Skeletal muscle satellite cell (primary cell): ENCODE results near the gene USP17L22. TPM values are rescaled to one million over a fixed set of nuclear protein-coding genes. Genes with fewer than 3 reads are reported as not detected.
"Not testable (repeated sequence)": the region's sequence is repeated elsewhere in the genome, so short reads cannot be mapped to it uniquely, and the experiment has no call there.

ENCODE experiments used
- H3K27me3 ChIP-seq: 2 replicates; pipeline ENCODE4 v1.7.0; 2013; ENCODE audit warnings: low read length; ENCODE audit not compliant: control insufficient read depth, insufficient read depth
- H3K36me3 ChIP-seq: 2 replicates; pipeline ENCODE4 v1.7.0; 2013; ENCODE audit warnings: mild to moderate bottlenecking, control low read depth, low read length; ENCODE audit not compliant: insufficient read depth
- H3K4me1 ChIP-seq: 2 replicates; pipeline ENCODE4 v1.7.0; 2013; ENCODE audit warnings: low read length; ENCODE audit not compliant: control insufficient read depth, insufficient read depth
- H3K4me2 ChIP-seq: 2 replicates; pipeline ENCODE4 v1.7.0; 2013; ENCODE audit warnings: mild to moderate bottlenecking, low read length
- H3K4me3 ChIP-seq: 2 replicates; pipeline ENCODE4 v1.7.0; 2013; ENCODE audit warnings: low read length
- H3K9ac ChIP-seq: 2 replicates; pipeline ENCODE4 v1.7.0; 2013; ENCODE audit warnings: mild to moderate bottlenecking, low read depth, low read length, moderate library complexity
- H3K9me3 ChIP-seq: replicated peaks from 2 replicates; pipeline ENCODE4 v1.7.0; 2013; ENCODE audit warnings: mild to moderate bottlenecking, control low read depth, low read length
- total RNA-seq: library from RNA; depleted of rRNA; stranded (reverse); fragments of >200 nt; gene quantifications from 2 replicates; pipeline ENCODE4 v1.2.3, GENCODE V29; 2012; rRNA removed

The USP17L22 gene, protein sequence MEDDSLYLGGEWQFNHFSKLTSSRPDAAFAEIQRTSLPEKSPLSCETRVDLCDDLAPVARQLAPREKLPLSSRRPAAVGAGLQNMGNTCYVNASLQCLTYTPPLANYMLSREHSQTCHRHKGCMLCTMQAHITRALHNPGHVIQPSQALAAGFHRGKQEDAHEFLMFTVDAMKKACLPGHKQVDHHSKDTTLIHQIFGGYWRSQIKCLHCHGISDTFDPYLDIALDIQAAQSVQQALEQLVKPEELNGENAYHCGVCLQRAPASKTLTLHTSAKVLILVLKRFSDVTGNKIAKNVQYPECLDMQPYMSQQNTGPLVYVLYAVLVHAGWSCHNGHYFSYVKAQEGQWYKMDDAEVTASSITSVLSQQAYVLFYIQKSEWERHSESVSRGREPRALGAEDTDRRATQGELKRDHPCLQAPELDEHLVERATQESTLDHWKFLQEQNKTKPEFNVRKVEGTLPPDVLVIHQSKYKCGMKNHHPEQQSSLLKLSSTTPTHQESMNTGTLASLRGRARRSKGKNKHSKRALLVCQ
- total RNA-seq, result not detected in 2 replicates

- not testable (repeated sequence) for H3K4me3 ChIP-seq, H3K36me3 ChIP-seq, H3K4me1 ChIP-seq
Measured at GRCh38 chr4:9267319-9267718, at the start of gene USP17L22. TSS of gene USP17L22 (plus strand) at chr4:9267619. CDS start at chr4:9267619, 0 bp downstream.

DNA sequence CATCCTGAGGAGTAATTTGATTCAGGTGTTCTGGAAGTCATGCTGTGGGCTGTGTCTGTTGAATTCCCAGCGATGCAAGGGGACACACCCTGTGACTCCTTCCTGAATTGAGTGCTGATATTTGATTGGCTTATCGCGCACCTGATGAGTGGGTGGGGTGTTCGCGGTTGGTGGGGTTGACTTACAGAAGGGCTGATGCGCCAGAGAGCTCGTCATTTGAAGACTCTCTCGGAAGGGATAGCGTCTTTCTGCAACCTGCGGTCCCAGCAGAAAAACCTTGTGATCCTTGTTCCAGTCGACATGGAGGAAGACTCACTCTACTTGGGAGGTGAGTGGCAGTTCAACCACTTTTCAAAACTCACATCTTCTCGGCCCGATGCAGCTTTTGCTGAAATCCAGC lies 47.6 kb upstream of the USP17L22 start, which contains the start of gene USP17L12:
TSS of gene USP17L12 (plus strand) at position 301 of the 400 bp plus-strand sequence. CDS start at position 301, 0 bp downstream.
- not testable (repeated sequence) for H3K9ac ChIP-seq, H3K4me1 ChIP-seq, H3K4me2 ChIP-seq, H3K36me3 ChIP-seq, H3K27me3 ChIP-seq, H3K4me3 ChIP-seq, H3K9me3 ChIP-seq

More at GRCh38 chr4:9267319-9267718, at the start of gene USP17L22:
- H3K4me2 ChIP-seq, H3K9ac ChIP-seq, H3K27me3 ChIP-seq, H3K9me3 ChIP-seq: not testable (repeated sequence)

GRCh38 chr4:9224596-9224995 lies 42.8 kb upstream of the USP17L22 start, which contains the start of gene USP17L13:
TSS of gene USP17L13 (plus strand) at chr4:9224896. CDS start at chr4:9224896, 0 bp downstream.
- not testable (repeated sequence) for H3K36me3 ChIP-seq, H3K9ac ChIP-seq, H3K27me3 ChIP-seq, H3K4me2 ChIP-seq, H3K9me3 ChIP-seq, H3K4me1 ChIP-seq, H3K4me3 ChIP-seq

- H3K9ac ChIP-seq, H3K4me2 ChIP-seq, H3K36me3 ChIP-seq, H3K4me3 ChIP-seq, H3K9me3 ChIP-seq, H3K27me3 ChIP-seq, H3K4me1 ChIP-seq: not testable (repeated sequence)
Measured at GRCh38 chr4:9230249-9230648, 37.2 kb upstream of the USP17L22 start.

- not testable (repeated sequence) for H3K27me3 ChIP-seq, H3K4me1 ChIP-seq, H3K9me3 ChIP-seq, H3K4me3 ChIP-seq, H3K9ac ChIP-seq, H3K4me2 ChIP-seq, H3K36me3 ChIP-seq
Measured at GRCh38 chr4:9234085-9234484, 33.3 kb upstream of the USP17L22 start, which contains the start of gene USP17L15. TSS of gene USP17L15 (plus strand) at chr4:9234385. CDS start at chr4:9234385, 0 bp downstream.

GRCh38 chr4:9238461-9238860 lies 29.0 kb upstream of the USP17L22 start:
- H3K4me2 ChIP-seq, H3K4me1 ChIP-seq, H3K36me3 ChIP-seq, H3K9me3 ChIP-seq, H3K4me3 ChIP-seq, H3K27me3 ChIP-seq, H3K9ac ChIP-seq: not testable (repeated sequence)

- not testable (repeated sequence) for H3K27me3 ChIP-seq, H3K9ac ChIP-seq, H3K4me3 ChIP-seq, H3K9me3 ChIP-seq, H3K4me2 ChIP-seq, H3K4me1 ChIP-seq, H3K36me3 ChIP-seq
Measured at GRCh38 chr4:9243579-9243978, 23.8 kb upstream of the USP17L22 start, which contains the start of gene USP17L17. TSS of gene USP17L17 (plus strand) at chr4:9243879. CDS start at chr4:9243879, 0 bp downstream.

- H3K36me3 ChIP-seq, H3K4me1 ChIP-seq, H3K27me3 ChIP-seq, H3K9ac ChIP-seq, H3K4me2 ChIP-seq, H3K4me3 ChIP-seq, H3K9me3 ChIP-seq: not testable (repeated sequence)
Measured at GRCh38 chr4:9247953-9248680, 19.3 kb upstream of the USP17L22 start, which contains the start of gene USP17L18. TSS of gene USP17L18 (plus strand) at chr4:9248630. CDS start at chr4:9248630, 0 bp downstream.

GRCh38 chr4:9253078-9253477 lies 14.3 kb upstream of the USP17L22 start, which contains the start of gene USP17L19:
TSS of gene USP17L19 (plus strand) at chr4:9253378. CDS start at chr4:9253378, 0 bp downstream.
- not testable (repeated sequence) for H3K4me1 ChIP-seq, H3K4me3 ChIP-seq, H3K4me2 ChIP-seq, H3K9ac ChIP-seq, H3K36me3 ChIP-seq, H3K9me3 ChIP-seq, H3K27me3 ChIP-seq

- not testable (repeated sequence) for H3K9me3 ChIP-seq, H3K4me2 ChIP-seq, H3K4me3 ChIP-seq, H3K27me3 ChIP-seq, H3K36me3 ChIP-seq, H3K4me1 ChIP-seq, H3K9ac ChIP-seq
Measured at GRCh38 chr4:9257824-9258223, 9.6 kb upstream of the USP17L22 start, which contains the start of gene USP17L20. TSS of gene USP17L20 (plus strand) at chr4:9258124. CDS start at chr4:9258124, 0 bp downstream.

- H3K36me3 ChIP-seq, H3K4me2 ChIP-seq, H3K9me3 ChIP-seq, H3K27me3 ChIP-seq, H3K4me1 ChIP-seq, H3K4me3 ChIP-seq, H3K9ac ChIP-seq: not testable (repeated sequence)
Measured at GRCh38 chr4:9262572-9262971, 4.8 kb upstream of the USP17L22 start, which contains the start of gene USP17L21. TSS of gene USP17L21 (plus strand) at chr4:9262872. CDS start at chr4:9262872, 0 bp downstream.
